Fibroblast of lung (primary cell): Measurements from ENCODE around the gene UGT1A1.

Source experiments
- EZH2 ChIP-seq: IDR thresholded peaks from 2 replicates; pipeline ENCODE4 v1.5.1; 2012; ENCODE audit warnings: low read length, control low read depth, mild to moderate bottlenecking; ENCODE audit errors: missing control alignments
- TF ChIP-seq, protein P1 (sequence below), 2 donors: IDR thresholded peaks in 1 of 2; conservative IDR thresholded peaks in 1 of 2; 1 replicate in 1 of 2; 2 replicates in 1 of 2; pipeline ENCODE4 v1.5.1; 2011 to 2012; ENCODE audit warnings: low read length in 2 of 2, control low read depth in 1 of 2, inconsistent platforms in 1 of 2, low read depth in 1 of 2, mild to moderate bottlenecking in 1 of 2

DNA sequence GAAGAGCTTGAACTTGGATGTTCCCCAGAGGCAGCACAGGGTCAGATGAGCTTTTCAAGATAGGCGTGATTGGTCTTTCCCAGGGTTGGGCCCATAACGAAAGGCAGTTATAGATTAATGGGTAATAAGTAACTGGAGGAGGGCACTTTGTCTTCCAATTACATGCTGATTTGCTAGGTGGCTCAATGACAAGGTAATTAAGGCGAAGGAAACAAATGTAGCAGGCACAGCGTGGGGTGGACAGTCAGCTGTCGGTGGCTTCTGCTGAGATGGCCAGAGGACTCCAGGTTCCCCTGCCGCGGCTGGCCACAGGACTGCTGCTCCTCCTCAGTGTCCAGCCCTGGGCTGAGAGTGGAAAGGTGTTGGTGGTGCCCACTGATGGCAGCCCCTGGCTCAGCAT, 41.5 kb upstream of the UGT1A1 start, which contains the start of gene UGT1A4:
- TF ChIP-seq EZH2 = no peak
- TF ChIP-seq, protein P1, sequence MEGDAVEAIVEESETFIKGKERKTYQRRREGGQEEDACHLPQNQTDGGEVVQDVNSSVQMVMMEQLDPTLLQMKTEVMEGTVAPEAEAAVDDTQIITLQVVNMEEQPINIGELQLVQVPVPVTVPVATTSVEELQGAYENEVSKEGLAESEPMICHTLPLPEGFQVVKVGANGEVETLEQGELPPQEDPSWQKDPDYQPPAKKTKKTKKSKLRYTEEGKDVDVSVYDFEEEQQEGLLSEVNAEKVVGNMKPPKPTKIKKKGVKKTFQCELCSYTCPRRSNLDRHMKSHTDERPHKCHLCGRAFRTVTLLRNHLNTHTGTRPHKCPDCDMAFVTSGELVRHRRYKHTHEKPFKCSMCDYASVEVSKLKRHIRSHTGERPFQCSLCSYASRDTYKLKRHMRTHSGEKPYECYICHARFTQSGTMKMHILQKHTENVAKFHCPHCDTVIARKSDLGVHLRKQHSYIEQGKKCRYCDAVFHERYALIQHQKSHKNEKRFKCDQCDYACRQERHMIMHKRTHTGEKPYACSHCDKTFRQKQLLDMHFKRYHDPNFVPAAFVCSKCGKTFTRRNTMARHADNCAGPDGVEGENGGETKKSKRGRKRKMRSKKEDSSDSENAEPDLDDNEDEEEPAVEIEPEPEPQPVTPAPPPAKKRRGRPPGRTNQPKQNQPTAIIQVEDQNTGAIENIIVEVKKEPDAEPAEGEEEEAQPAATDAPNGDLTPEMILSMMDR (conservative IDR thresholded peaks at IDR 0.05 in 1 of 2, IDR thresholded peaks at IDR 0.05 in 1 of 2; ENCODE audit: low read depth in 1 of 2, low read length in 2 of 2) = no peak
